Vagina (tissue), 2 donors: Measurements from ENCODE around the gene FOSL1.

Experiments
- CTCF ChIP-seq, 3 experiments: fragments of 450-650 bp in 2 of 3; fragments of 200-600 bp in 1 of 3; sonication (generic) in 1 of 3; IDR thresholded peaks; one replicate each; pipeline ENCODE4 v1.5.1; 2017 to 2019; ENCODE audit warnings: antibody characterized with exemption in 3 of 3, mild to moderate bottlenecking in 2 of 3, moderate library complexity in 2 of 3
- POLR2A ChIP-seq, 2 donors: fragments of 450-650 bp; IDR thresholded peaks; one replicate each; pipeline ENCODE4 v1.6.1; 2017; ENCODE audit warnings: antibody characterized with exemption in 2 of 2, mild to moderate bottlenecking in 2 of 2, moderate library complexity in 2 of 2
- POLR2AphosphoS5 ChIP-seq, 2 donors: sonication (generic); formaldehyde crosslinking; IDR thresholded peaks; one replicate each; pipeline ENCODE4 v1.9.0; 2017; ENCODE audit warnings: antibody characterized with exemption in 2 of 2, mild to moderate bottlenecking in 2 of 2, low read depth in 1 of 2; ENCODE audit not compliant: insufficient read depth in 1 of 2

- TF ChIP-seq CTCF (IDR thresholded peaks at IDR 0.05) (no peak), POLR2A (IDR thresholded peaks at IDR 0.05) (no peak), POLR2AphosphoS5 (IDR thresholded peaks at IDR 0.05; ENCODE audit: insufficient read depth in 1 of 2, low read depth in 1 of 2) (no peak)
These were observed 6.4 kb upstream of the FOSL1 start for GRCh38 chr11:65906602-65907001.
